ENCODE data around the gene SPATA45. TPM values are rescaled to one million over a fixed set of nuclear protein-coding genes. Genes with fewer than 3 reads are reported as not detected.
"Not testable (repeated sequence)": the region's sequence is repeated elsewhere in the genome, so short reads cannot be mapped to it uniquely, and the experiment has no call there.

Gene SPATA45
- total RNA-seq: not detected
- long read RNA-seq: 0 reads

- intact Hi-C loops (cut with DNase I): no loop called here
- DNase-seq (ENCODE audit: missing footprints): no peak
- ATAC-seq: no peak
Observed at GRCh38 chr1:212847549-212847948, at the start of gene SPATA45. Gene SPATA45, minus strand, starts transcription at chr1:212847649. Its CDS starts 11,500 bp downstream, at chr1:212836149.

- ATAC-seq (no peak), DNase-seq (ENCODE audit: missing footprints) (no peak)
- intact Hi-C loops (cut with DNase I): no loop called here
Observed at GRCh38 chr1:212892108-212892507, 44.7 kb upstream of the SPATA45 start.

GRCh38 chr1:212884592-212884991 is 37.1 kb upstream of the SPATA45 start:
- no peak for ATAC-seq
- no peak for DNase-seq (ENCODE audit: missing footprints)
- intact Hi-C loops (cut with DNase I): no loop called here

GRCh38 chr1:212879947-212880690 is 32.7 kb upstream of the SPATA45 start:
- DNase-seq (ENCODE audit: missing footprints): no peak
- no peak for ATAC-seq
- intact Hi-C loops (cut with DNase I): no loop called here

GRCh38 chr1:212878418-212878817 is 31.0 kb upstream of the SPATA45 start:
- DNase-seq (ENCODE audit: missing footprints): no peak
- intact Hi-C loops (cut with DNase I): no loop called here
- no peak for ATAC-seq

GRCh38 chr1:212873518-212873917 is 26.1 kb upstream of the SPATA45 start:
- ATAC-seq (no peak), DNase-seq (ENCODE audit: missing footprints) (no peak)
- intact Hi-C loops (cut with DNase I): no loop called here

GRCh38 chr1:212871976-212872375 is 24.5 kb upstream of the SPATA45 start:
- intact Hi-C loops (cut with DNase I): no loop called here
- DNase-seq (ENCODE audit: missing footprints) (no peak), ATAC-seq (no peak)

- intact Hi-C loops (cut with DNase I): no loop called here
- DNase-seq (ENCODE audit: missing footprints): no peak
- no peak for ATAC-seq
Observed at GRCh38 chr1:212867192-212867591, 19.7 kb upstream of the SPATA45 start.

- DNase-seq (ENCODE audit: missing footprints) (no peak), ATAC-seq (no peak)
- intact Hi-C loops (cut with DNase I): no loop called here
Observed at GRCh38 chr1:212864201-212864600, 16.8 kb upstream of the SPATA45 start.

GRCh38 chr1:212863345-212863744 is 15.9 kb upstream of the SPATA45 start:
- DNase-seq (ENCODE audit: missing footprints); ATAC-seq; intact Hi-C loops (cut with DNase I): not testable (repeated sequence)

GRCh38 chr1:212862111-212862690 is 14.8 kb upstream of the SPATA45 start:
- ATAC-seq: no peak
- no peak for DNase-seq (ENCODE audit: missing footprints)
- intact Hi-C loops (cut with DNase I): no loop called here

- intact Hi-C loops (cut with DNase I): no loop called here
- DNase-seq (ENCODE audit: missing footprints) (no peak), ATAC-seq (no peak)
Observed at GRCh38 chr1:212860713-212861581, 13.5 kb upstream of the SPATA45 start.

- intact Hi-C loops (cut with DNase I): no loop called here
Observed at GRCh38 chr1:212858461-212859265, 11.2 kb upstream of the SPATA45 start.

GRCh38 chr1:212857992-212858460 is 10.6 kb upstream of the SPATA45 start, which contains the start of gene FLVCR1:
Gene FLVCR1, plus strand, starts transcription at chr1:212858275. Its CDS starts 178 bp downstream, at chr1:212858453.
- DNase-seq (ENCODE audit: missing footprints) (peak; percentile 99), ATAC-seq (peak; percentile 100)
- intact Hi-C loops (cut with DNase I): no loop called here

More at GRCh38 chr1:212858461-212859265, 11.2 kb upstream of the SPATA45 start:
- peak; percentile 45 for ATAC-seq
- DNase-seq (ENCODE audit: missing footprints): peak; percentile 71

GRCh38 chr1:212856755-212857154 is 9.3 kb upstream of the SPATA45 start:
- ATAC-seq (no peak), DNase-seq (ENCODE audit: missing footprints) (no peak)
- intact Hi-C loops (cut with DNase I): no loop called here

GRCh38 chr1:212853658-212854057 is 6.2 kb upstream of the SPATA45 start:
- intact Hi-C loops (cut with DNase I): no loop called here
- ATAC-seq (no peak), DNase-seq (ENCODE audit: missing footprints) (no peak)

- intact Hi-C loops (cut with DNase I): no loop called here
- ATAC-seq (no peak), DNase-seq (ENCODE audit: missing footprints) (no peak)
Observed at GRCh38 chr1:212852105-212852688, 4.7 kb upstream of the SPATA45 start.

- intact Hi-C loops (cut with DNase I); DNase-seq (ENCODE audit: missing footprints); ATAC-seq: not testable (repeated sequence)
Observed at GRCh38 chr1:212844521-212844920, 2.9 kb downstream of the SPATA45 start.
